NCI-H446 treated with DMSO at 0.1 percent for 48 hours (cell line): ENCODE data around the gene UNC13B.
"Not testable (repeated sequence)": the region's sequence is repeated elsewhere in the genome, so short reads cannot be mapped to it uniquely, and the experiment has no call there.

ENCODE experiments used
- DNase-seq: peaks from one replicate; lab custom pipeline; 2025; lab: John Stamatoyannopoulos, UW

UNC13B gene

DNA sequence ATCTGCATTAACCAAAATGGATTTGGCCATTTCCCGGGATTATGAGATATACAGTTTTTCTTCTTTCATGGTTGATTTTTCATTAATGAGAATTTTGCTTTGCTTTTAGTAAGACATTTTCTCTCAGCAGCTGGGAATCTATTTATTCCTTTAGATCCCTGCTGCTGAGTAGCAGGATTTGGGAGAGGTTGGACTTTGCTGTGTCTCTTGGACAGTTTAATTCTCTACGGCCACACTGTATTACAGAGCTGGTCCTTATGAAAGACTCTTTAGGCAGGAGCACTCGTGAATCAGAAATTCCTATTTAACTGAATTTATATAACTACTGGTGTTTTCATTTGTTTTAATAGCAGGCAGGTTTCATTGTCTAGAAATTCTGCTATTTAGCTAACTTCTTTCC, 1.6 kb downstream of the UNC13B start:
- no peak for DNase-seq

- no peak for DNase-seq
Measured at GRCh38 chr9:35164711-35165110, 2.9 kb downstream of the UNC13B start.

DNA sequence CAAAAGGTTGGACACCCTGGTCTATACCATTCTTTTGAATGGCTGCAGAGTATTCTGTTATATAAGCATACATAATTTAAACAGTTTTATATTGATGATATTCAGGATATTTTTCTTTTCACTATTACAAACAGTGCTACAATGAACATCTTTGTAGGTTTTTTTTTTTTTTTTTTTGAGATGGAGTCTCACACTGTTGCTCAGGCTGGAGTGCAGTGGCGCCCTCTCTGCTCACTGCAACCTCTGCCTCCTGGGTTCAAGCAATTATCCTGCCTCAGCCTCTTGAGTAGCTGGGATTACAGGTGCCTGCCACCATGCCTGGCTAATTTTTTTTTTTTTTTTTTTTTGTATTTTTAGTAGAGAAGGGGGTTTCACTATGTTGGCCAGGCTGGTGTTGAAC, 5.6 kb downstream of the UNC13B start:
- DNase-seq: not testable (repeated sequence)

DNA sequence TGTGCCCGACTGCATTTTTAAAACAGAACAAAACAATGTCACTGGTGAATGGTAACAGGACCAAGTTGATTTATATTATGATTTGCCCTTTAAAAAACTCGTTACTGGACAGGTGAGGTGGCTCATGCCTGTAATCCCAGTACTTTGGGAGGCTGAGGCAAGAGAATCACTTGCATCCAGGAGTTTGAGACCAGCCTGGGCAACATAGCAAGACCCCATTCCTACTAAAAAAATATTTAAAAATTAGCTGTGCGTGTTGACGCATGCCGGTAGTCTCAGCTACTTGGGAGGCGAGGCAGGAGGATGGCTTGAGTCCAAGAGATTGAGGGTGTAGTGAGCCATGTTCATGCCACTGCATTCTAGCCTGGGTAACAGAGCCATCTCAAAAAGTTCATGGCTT, 7.2 kb downstream of the UNC13B start:
- no peak for DNase-seq

- DNase-seq: no peak
Measured at GRCh38 chr9:35172878-35173277, 11.1 kb downstream of the UNC13B start.

- no peak for DNase-seq
Measured at GRCh38 chr9:35177520-35177919, 15.7 kb downstream of the UNC13B start.

DNA sequence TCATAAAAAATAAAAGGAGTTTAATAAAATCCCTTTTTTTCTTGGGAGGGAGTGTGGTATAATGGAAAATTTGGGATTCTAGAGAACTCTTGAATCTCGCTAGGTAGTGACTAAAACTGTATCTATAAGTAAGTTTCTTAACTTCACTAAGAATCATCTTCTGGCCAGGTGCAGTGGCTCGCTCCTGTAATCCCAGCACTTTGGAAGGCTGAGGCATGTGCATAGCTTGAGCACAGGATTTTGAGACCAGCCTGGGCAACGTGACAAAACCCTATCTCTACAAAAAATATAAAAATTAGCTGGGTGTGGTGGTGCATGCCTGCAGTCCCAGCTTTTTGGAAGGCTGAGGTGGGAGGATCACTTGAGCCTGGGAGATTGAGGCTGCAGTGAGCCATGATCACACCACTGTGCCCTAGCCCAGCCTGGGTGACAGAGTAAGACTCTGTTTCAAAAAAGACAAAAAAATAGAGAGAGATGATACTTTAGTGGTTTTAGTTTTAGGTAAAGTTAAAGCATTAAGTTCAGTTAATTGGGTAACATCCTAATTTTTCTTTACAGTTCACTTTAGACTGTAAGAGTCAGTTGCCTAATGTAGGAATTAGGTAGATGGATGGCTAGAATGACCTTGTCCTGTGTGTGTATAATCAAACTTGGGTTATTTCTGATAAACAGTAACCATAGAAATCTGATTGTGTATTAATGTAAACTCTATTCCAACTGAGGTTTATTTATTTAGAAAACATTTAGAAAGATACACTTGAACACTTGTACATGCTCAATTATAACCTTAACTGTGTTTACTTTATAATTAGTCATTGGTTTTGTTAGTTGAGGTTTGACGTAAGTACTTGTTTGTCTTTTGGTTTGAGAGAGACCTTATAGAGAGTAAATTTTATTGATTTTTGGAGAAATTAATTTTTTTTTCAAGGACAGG, 17.8 kb downstream of the UNC13B start:
- no peak for DNase-seq

DNA sequence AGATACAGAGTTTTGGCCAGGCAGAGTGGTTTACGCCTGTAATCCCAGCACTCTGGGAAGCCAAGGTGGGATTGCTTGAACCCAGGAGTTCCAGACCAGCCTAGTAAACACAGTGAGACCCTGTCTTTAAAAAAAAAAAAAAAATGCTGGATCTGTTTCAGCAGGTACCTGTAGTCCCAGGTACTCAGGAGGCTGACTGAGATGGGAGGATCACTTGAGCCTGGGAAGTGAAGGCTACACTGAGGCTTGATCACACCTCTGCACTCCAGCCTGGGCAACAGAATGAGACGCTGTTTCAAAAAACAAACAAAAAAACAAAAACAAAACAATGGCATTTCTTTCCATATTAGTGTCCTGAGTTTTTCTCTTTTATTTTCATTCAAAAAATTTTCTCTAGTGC, 19.0 kb downstream of the UNC13B start:
- DNase-seq: no peak

DNA sequence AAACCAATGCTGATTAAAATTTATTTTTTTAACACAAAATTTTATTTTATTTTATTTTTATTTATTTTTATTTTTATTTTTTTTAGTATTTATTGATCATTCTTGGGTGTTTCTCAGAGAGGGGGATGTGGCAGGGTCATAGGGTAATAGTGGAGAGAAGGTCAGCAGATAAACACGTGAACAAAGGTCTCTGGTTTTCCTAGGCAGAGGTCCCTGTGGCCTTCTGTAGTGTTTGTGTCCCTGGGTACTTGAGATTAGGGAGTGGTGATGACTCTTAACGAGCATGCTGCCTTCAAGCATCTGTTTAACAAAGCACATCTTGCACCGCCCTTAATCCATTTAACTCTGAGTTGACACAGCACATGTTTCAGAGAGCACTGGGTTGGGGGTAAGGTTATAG, 20.6 kb downstream of the UNC13B start:
- DNase-seq: not testable (repeated sequence)

GRCh38 chr9:35182996-35183754, 21.4 kb downstream of the UNC13B start:
- not testable (repeated sequence) for DNase-seq

DNA sequence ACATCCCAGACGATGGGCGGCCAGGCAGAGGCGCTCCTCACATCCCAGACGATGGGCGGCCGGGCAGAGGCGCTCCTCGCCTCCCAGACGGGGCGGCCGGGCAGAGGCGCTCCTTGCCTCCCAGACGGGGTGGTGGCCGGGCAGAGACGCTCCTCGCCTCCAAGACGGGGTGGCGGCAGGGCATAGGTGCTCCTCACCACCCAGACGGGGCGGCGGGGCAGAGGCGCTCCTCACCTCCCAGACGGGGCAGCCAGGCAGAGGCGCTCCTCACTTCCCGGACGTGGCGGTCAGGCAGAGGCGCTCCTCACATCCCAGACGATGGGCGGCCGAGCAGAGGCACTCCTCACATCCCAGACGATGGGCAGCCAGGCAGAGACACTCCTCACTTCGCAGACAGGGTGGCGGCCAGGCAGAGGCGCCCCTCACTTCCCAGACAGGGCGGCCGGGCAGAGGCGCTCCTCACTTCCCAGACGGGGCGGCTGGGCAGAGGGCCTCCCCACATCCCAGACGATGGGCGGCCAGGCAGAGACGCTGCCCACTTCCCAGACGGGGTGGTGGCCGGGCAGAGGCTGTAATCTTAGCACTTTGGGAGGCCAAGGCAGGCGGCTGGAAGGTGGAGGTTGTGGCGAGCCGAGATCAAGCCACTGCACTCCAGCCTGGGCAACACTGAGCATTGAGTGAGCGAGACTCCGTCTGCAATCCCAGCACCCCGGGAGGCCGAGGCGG, 22.1 kb downstream of the UNC13B start:
- DNase-seq: not testable (repeated sequence)

- no peak for DNase-seq
Measured at GRCh38 chr9:35186524-35186923, 24.7 kb downstream of the UNC13B start.

- DNase-seq: no peak
Measured at GRCh38 chr9:35190203-35190602, 28.4 kb downstream of the UNC13B start.

DNA sequence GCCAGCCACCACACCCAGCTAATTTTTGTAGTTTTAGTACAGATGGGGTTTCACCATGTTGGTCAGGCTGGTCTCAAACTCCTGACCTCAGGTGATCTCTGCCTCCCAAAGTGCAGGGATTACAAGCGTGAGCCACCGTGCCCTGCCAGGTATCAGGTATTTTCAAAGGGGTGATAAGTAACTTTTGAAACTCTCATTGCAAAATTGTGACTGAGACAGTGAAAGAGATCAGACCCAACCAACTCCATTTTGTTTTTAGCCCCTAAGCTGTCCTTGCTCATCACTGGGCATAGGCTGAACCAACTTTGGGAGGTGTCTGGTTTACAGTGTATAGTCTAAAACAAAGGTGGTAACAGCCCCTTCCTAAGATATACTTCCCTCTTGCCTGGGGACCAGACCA, 29.3 kb downstream of the UNC13B start:
- DNase-seq: no peak

- DNase-seq: no peak
Measured at GRCh38 chr9:35193762-35194161, 32.0 kb downstream of the UNC13B start.

- no peak for DNase-seq
Measured at GRCh38 chr9:35195683-35196082, 33.9 kb downstream of the UNC13B start.

- DNase-seq: no peak
Measured at GRCh38 chr9:35198191-35198590, 36.4 kb downstream of the UNC13B start.

- DNase-seq: no peak
Measured at GRCh38 chr9:35203528-35203927, 41.7 kb downstream of the UNC13B start.

GRCh38 chr9:35205340-35205739, 43.5 kb downstream of the UNC13B start:
- no peak for DNase-seq

- DNase-seq: no peak
Measured at GRCh38 chr9:35211854-35212253, 50.0 kb downstream of the UNC13B start.

- no peak for DNase-seq
Measured at GRCh38 chr9:35220659-35221338, 59.0 kb downstream of the UNC13B start.

- DNase-seq: no peak
Measured at GRCh38 chr9:35225677-35226076, 63.9 kb downstream of the UNC13B start.
